ENCODE results near the gene SSBP4. TPM values are rescaled to one million over a fixed set of nuclear protein-coding genes. Genes with fewer than 3 reads are reported as not detected.

SSBP4 gene
- total and polyA plus RNA-seq, 2 of the 8 experiments (the other 6 are each of a cell fraction or from before 2014, with no cell fraction given): 26.4 to 33.7 TPM

- Histone ChIP-seq H2AFZ (ENCODE audit: low read length) (no peak overlapping the region), H3K27ac (ENCODE audit: low read depth, low read length) (no peak overlapping the region), H2BK5ac (ENCODE audit: low read depth, low read length) (no peak overlapping the region), H3K18ac (ENCODE audit: extremely low read depth, low read length) (no peak overlapping the region; the same call in 1 of the 2 replicates), H2BK15ac (ENCODE audit: low read length) (0 out of 2 replicates have a peak overlapping the region, but pooled peaks have one; percentile 72), H3K79me1 (ENCODE audit: low read depth, low read length) (peaks cover 3% of the 10 kb centered on the region; the same call in 1 of the 2 replicates), H3K27me3 (replicated peaks in 1 of 4; ENCODE audit: control insufficient read depth in 3 of 4, extremely low read depth in 1 of 4, insufficient read depth in 3 of 4, low read length in 3 of 4) (peaks cover under 1 to 18% (median 14%) of the 10 kb centered on the region in 4 experiments), H3K9me3 (ENCODE audit: insufficient read depth in 2 of 2, low read depth in 1 of 2, low read length in 1 of 2) (no peaks in the 10 kb centered on the region), H3K23ac (ENCODE audit: insufficient read length) (no peak overlapping the region), H3K4me3 (ENCODE audit: extremely low read depth in 1 of 4, insufficient read depth in 2 of 4, low read depth in 3 of 4, low read length in 4 of 4) (no peak overlapping the region; a peak in 1 of 8 replicates), H3K14ac (ENCODE audit: insufficient read length) (no peak overlapping the region), H4K8ac (ENCODE audit: extremely low read depth, insufficient read depth, low read length) (peak overlapping the region; percentile 14; the same call in 1 of the 2 replicates), H3K4me2 (ENCODE audit: insufficient read depth in 1 of 2, low read depth in 2 of 2, low read length in 2 of 2) (no peak overlapping the region), H3K23me2 (ENCODE audit: low read depth, low read length) (peaks cover 8% of the 10 kb centered on the region; the same call in 1 of the 2 replicates), H4K91ac (replicated peaks; ENCODE audit: insufficient read length, low read length) (peak overlapping the region; percentile 42), H3K36me3 (ENCODE audit: control insufficient read depth in 2 of 4, insufficient read depth in 4 of 4, low read length in 3 of 4) (no peaks in the 10 kb centered on the region), H2AK5ac (ENCODE audit: low read depth, low read length) (peak overlapping the region; percentile 75; the same call in 1 of the 2 replicates), H3K9ac (replicated peaks in 1 of 4; ENCODE audit: extremely low read depth in 1 of 4, low read depth in 3 of 4, low read length in 3 of 4) (no peak overlapping the region), H4K5ac (ENCODE audit: insufficient read length, low read depth, low read length) (no peak overlapping the region), H3K56ac (replicated peaks; ENCODE audit: insufficient read length, low read depth, low read length) (no peak overlapping the region), H2BK20ac (ENCODE audit: low read length) (peak overlapping the region; percentile 43; the same call in 1 of the 2 replicates), H3K4me1 (replicated peaks in 1 of 4; ENCODE audit: control insufficient read depth in 3 of 4, insufficient read depth in 4 of 4, low read length in 3 of 4) (peaks cover 0 to 32% (median 21%) of the 10 kb centered on the region in 4 experiments; a peak in 6 of 7 replicates), H3K79me2 (ENCODE audit: control insufficient read depth in 1 of 2, insufficient read depth in 2 of 2, low read length in 2 of 2) (peaks cover 0 to 4% of the 10 kb centered on the region in 2 experiments; a peak in 1 of 4 replicates), H2BK12ac (ENCODE audit: low read depth, low read length) (peak overlapping the region; percentile 60; the same call in 1 of the 2 replicates), H3K4ac (replicated peaks; ENCODE audit: insufficient read length, low read depth, low read length) (peak overlapping the region; percentile 53), H4K20me1 (replicated peaks in 1 of 2; ENCODE audit: control insufficient read depth in 1 of 2, insufficient read depth in 2 of 2, low read length in 2 of 2) (peaks cover 4 to 19% of the 10 kb centered on the region in 2 experiments), H2BK120ac (replicated peaks; ENCODE audit: low read depth, low read length) (no peak overlapping the region)
- FAIRE-seq (no peak), DNase-seq (ENCODE audit: low read depth in 1 of 2, low spot score in 2 of 2) (no peak)
- ChIA-PET CTCF (ENCODE audit: partially characterized antibody) (interaction anchor here (1.0 to 4.1 kb wide), 5 partner anchors 13 to 95 kb away, joined by 4 to 30 read pairs (median 5); no protein-coding TSS in a partner anchor), POLR2A (ENCODE audit: partially characterized antibody) (interaction anchor here (1.0 to 3.8 kb wide), 2 partner anchors 11 to 142 kb away, joined by 3 to 27 read pairs; partner anchors contain the start of gene JUND)
- 85% methylated on average over 21 of the region's 21 CpGs; no CpG with 5 or more reads in 1 of the 2 experiments for WGBS, 2 experiments (ENCODE audit: extremely low coverage in 1 of 2, insufficient coverage in 1 of 2, insufficient read length in 1 of 2, insufficient replicate concordance in 2 of 2, low coverage in 1 of 2, low lambda C conversion rate in 2 of 2, missing lambda C conversion rate in 1 of 2)
- TF ChIP-seq ZNF274 (IDR thresholded peaks at IDR 0.05; ENCODE audit: borderline replicate concordance, extremely low read depth, low read length): no peak
- TF ChIP-seq SP2 (IDR thresholded peaks at IDR 0.05; ENCODE audit: low read length): no peak
- TF ChIP-seq TCF12 (IDR thresholded peaks at IDR 0.05; ENCODE audit: low read depth, low read length): no peak
- TF ChIP-seq NANOG (IDR thresholded peaks at IDR 0.05; ENCODE audit: insufficient read depth, low read depth, low read length, poor library complexity, severe bottlenecking): no peak
- no peak for TF ChIP-seq SIX5 (IDR thresholded peaks at IDR 0.05; ENCODE audit: low read depth, low read length)
- TF ChIP-seq EP300 (IDR thresholded peaks at IDR 0.05; ENCODE audit: borderline replicate concordance in 1 of 2, low read depth in 2 of 2, low read length in 2 of 2): no peak
- TF ChIP-seq CEBPB (IDR thresholded peaks at IDR 0.05; ENCODE audit: low read depth, low read length): no peak
- TF ChIP-seq SRF (IDR thresholded peaks at IDR 0.05; ENCODE audit: low read depth, low read length): no peak
- no peak for TF ChIP-seq POLR2A (IDR thresholded peaks at IDR 0.05; ENCODE audit: control extremely low read depth in 1 of 2, low read depth in 2 of 2, low read length in 2 of 2)
- TF ChIP-seq GABPA (IDR thresholded peaks at IDR 0.05; ENCODE audit: borderline replicate concordance, insufficient read depth, low read length): no peak
Observed at GRCh38 chr19:18423258-18424020, 4.2 kb downstream of the SSBP4 start.

All from H1 (cell line).